GM19397 (cell line): ENCODE measurements around the gene VPS72.
A peak's percentile ranks its signal among the peaks of the same experiment; 100 is the strongest.

Source experiments
- ATAC-seq: cut with Tn5 transposase; IDR thresholded peaks from one replicate; pipeline ENCODE4 v1.9.1; 2021; ENCODE audit warnings: mild to moderate bottlenecking, moderate library complexity; ENCODE audit not compliant: unreplicated experiment

Gene VPS72

DNA sequence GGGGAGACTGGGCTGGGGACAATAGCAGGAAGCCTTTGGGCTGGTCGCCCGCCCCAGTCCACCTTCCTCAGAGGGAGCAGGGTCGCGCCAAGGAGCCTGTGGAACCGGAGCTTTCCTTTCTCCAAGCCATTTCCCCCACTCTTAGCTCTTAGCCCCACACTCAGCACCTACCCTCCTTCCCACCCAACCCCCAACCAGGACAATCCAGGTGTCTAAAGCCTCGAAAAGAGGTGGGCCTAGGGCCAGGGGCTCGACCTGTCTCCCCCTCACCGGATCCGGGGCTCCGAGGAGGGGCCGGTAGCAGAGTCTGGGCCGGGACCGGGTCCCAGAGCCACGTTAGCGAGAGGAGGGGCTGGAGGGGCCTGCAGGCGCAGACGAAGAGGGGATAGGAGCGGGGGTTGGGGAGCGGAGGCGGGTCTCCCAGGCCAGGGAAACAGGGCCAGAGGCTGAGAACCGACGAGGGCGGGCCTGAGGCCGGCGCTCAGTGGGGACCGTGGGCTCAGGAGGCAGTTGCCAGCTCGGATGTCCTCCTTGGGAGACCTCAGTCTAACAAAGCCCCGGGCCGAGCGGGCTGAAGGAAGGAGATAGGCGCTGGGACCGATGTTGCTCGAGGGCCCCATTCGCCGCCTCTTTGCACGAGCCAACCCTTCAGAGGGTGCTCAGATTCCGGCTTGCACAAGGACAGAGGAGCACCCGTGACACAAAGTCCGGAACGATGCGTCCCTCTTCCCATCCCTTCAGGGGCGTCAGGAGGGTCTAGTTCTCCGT lies 44.5 kb downstream of the VPS72 start:
- ATAC-seq, result no peak

- ATAC-seq, result no peak
Measured at GRCh38 chr1:151144474-151145303, 45.3 kb downstream of the VPS72 start.

- ATAC-seq, result no peak
Measured at GRCh38 chr1:151143986-151144385, 46.0 kb downstream of the VPS72 start.

DNA sequence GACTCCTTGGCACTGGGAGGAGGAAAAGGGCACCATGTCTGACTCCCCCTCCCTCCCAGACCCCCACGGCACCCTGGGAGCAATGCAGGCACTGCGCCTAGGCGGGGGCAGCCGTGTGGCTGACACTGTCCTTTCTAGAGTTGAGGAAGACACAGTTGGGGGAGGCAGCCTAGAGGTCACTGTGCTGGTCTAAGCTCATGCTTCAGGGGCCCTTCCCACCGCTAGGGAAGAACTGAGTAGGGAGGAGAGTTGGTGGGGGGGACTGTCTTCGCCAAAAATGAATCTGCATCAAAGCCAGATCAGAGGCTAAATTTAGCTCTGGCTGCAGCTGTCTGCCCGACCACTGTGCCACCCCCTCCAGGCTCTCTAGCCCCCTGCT lies 47.0 kb downstream of the VPS72 start:
- ATAC-seq, result no peak

DNA sequence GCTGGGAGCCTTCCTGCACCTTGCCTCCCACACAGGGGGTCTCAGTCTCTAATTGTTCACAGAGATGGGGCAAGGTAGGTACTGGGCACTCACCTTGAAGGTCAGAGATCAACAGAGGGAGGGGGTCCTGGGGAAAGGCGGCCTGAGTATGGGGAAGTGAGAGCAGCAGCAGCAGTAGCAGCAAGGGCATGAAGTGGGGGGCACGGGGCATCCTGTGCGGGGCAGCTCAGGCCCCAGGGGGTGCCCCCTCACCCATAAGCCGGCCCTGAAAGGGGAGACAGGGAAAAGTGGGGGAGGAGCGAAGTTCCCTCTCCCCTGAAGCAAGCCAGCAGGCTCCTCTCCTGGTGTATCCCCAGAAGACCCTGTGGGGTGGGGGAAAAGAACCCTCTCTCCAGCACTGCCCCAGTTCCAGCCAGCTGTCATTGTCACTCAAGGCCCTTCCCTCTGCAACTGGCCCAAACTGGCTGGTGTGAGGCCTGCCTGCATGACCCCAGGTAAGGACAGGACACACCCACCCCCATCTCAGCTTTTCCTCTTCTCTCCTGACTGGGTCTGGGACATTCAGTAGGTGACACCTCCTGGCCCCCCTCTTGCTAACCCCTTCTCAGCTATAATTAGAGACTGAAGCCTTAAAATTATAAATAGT lies 47.5 kb downstream of the VPS72 start:
- no peak for ATAC-seq

- ATAC-seq, result no peak
Measured at GRCh38 chr1:151137789-151138188, 52.2 kb downstream of the VPS72 start.

DNA sequence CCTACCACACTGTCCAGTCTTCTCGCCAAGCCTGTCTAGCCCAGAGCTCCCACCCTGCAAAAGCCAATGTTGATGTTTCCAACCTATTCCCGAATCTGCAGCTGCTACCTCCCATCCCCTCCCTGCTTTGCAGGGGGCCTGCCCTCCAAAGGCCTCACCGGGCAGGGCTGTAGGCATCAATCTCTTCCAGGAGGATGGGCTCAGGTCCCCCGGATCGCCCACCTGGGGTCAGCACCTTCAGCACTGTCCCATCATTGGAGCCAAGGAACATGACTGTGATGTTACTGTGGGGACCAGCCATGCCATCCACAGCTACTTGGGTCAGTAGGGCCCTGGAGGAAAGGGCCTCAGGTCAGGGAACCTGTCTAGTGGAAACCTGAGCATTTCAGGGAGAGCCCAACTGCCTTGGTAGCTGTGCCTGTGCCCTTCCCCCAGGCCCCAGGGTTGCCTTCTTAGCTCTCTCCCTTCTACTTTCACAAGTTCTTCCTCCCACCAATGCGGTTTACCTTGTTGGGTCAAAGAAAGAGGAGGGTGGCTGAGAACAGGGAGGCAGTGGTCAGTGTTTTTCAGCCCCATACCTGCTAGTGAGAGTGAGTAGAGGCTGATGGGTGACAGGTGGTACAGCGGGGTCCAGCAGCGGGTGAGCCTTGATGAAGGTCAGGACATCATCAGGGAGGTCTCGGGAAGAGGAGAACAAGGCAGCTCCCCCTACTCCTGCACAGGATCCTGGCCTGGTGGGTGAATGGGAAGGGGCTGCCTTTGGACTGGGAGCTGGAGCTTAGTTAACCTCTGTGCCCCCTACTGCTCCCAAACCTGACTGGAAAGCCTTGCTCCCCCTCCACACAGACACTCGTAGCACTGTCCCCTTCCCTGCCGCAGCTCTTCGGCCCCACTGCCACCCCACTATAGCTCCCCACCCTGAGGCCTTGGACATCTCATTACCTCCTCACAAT lies 54.3 kb downstream of the VPS72 start:
- ATAC-seq, result no peak

- no peak for ATAC-seq
Measured at GRCh38 chr1:151134991-151135390, 55.0 kb downstream of the VPS72 start.

DNA sequence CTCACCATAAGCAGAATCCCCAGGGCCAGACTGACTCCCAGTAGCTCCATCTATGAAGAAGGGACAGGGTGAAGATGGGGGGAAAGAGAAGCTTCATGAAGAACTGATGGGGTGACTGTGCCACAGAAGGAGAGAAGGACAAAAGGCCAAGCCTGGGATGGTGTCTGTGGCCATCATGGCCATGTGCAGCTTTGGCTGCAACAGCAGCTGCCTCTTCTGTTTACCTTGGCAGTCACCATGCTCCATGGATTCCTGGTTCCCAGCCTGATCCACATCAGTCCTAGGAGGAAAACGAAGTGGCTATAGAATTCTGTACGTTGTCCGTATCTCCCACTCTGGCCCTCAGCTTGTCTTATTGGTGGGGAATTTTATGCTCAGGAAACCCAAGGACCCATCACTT lies 55.6 kb downstream of the VPS72 start:
- ATAC-seq, result no peak

- ATAC-seq, result no peak
Measured at GRCh38 chr1:151133018-151133806, 56.8 kb downstream of the VPS72 start.

DNA sequence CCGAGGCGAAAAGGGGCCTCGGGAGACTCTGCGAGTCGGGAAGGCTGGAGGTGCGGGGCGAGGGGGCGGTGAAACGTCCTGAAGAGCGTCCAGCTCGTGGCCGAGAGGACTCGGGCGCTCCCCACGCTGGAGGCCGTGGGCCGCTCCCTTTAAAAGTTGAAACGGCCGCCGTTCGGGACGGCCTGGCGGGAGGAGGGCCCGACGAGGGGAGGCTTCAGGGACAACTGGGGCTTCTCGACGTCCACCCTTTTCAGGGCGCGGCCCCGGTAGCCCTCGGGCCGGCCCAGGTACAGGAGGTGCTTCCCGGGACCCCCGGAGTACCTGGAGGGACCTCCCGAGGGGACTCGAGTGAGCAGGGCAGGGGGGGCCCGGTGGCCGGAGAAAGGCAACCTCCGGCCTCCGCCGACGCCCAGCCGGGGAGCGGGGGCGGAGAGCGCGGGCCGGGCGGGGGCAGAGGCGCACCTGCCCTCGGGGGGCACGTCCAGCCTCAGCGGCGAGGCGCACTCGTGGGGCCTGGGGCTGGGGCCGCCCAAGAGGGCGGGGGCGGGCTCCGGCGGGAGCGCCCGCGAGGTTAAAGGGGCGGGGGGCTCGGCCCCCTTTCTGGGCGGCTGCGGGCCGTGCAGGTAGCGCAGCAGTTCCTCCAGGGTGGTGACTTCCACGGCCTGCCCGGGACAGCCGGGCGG lies 57.5 kb downstream of the VPS72 start:
- no peak for ATAC-seq

DNA sequence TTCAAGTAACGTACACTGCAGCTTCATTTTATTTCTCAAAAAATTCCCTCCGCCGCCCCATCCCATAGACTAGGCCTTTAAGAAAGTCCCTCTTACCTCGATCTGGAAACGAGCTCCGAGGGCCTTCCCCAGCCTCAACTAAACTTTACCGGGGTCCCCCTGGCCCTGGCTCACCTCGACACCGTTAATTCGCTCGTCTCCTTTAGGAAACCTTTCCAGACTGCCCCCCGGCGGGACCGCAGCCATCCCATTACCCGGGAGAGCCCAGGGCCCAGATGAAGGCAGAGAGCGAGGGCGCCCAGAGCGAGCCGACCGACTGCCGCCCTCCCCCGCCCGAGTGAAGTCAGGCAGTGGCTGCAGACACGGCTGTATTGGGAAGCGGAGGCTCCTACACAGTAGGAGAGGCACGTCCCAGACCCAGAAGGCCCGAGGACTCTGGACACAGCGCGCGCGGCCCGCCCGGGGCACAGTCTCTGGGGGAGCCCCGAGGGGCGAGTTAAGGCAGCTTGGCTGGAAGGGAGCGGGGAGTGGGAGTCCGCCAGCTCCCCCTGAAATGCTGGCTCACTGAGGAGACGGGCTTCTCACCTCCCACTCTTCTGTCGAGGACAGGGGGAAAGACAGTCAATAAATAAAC lies 58.2 kb downstream of the VPS72 start:
- no peak for ATAC-seq

DNA sequence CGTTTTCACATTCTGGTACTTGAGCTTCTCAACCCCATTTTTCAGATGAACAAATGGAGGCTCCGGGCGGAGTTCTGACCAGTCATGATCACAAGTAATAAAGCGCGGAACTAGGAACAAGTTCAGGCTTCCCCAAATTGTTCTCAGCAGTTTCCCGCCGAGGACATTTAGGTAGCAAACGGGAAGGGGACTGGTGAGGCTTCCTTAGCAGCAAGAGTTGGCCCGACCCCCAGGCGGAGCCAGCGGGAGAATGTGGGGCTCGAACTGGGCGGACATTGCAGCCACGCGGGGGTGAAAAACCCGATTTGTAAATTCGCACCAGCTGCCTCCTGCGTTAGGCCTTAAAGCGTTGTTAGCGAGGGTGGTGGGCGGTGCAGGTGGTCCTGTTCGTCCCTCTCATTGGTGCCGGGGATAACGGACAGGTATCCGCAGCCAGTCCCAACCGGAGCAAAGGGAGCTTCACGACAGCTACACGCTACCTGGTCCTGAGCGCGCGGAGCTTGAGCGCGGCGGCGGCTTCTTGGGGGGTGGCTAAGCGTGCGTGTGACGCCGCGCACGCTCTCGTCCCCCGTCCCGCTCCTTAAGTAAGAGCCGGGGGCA lies 58.9 kb downstream of the VPS72 start:
- peak; percentile 82 for ATAC-seq

GRCh38 chr1:151128800-151129199 lies 61.2 kb downstream of the VPS72 start:
- no peak for ATAC-seq
